ENCODE results near the gene MAJIN. TPM values are rescaled to one million over a fixed set of nuclear protein-coding genes. Genes with fewer than 3 reads are reported as not detected.

Gene MAJIN
- total and polyA plus RNA-seq, 9 of the 15 experiments (the other 6 are each of a cell fraction or from before 2014, with no cell fraction given), result 0.17 to 0.83 (median 0.24) TPM; not detected in 2

DNA sequence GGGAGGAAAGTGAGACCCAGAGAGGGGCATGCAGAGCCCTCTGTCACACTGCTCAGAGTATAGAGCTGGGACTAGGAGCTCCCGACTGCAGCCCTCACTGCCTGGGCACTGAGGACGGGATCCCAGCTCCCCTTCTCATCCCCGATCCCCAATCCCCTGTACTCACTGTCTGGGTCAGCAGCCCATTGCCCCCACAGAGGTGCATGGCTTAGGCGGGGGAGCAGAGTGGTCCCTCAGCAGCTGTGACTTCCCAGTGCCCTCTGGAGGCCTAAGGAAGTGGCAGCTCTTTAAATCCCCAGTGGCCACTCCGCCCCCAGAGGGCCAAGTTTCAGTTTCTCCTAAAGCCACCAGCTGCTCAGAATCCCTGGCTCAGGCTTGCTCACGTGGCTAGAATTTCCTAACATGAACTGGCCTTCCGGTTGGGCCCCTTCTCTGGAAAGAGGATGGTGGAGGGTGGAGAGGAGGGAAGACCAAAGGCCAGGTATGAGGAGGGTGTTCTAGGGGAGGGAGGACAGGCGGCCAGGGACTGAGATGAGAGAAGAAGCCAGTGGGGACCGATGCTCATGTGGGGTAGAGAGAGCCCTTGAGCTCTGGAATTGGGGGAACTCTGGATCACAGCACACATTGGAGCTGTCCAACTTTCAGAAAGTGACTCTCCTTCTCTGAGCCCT is 24.9 kb upstream of the MAJIN start, which contains the start of gene BATF2 (continued):
- TF ChIP-seq, protein P1, sequence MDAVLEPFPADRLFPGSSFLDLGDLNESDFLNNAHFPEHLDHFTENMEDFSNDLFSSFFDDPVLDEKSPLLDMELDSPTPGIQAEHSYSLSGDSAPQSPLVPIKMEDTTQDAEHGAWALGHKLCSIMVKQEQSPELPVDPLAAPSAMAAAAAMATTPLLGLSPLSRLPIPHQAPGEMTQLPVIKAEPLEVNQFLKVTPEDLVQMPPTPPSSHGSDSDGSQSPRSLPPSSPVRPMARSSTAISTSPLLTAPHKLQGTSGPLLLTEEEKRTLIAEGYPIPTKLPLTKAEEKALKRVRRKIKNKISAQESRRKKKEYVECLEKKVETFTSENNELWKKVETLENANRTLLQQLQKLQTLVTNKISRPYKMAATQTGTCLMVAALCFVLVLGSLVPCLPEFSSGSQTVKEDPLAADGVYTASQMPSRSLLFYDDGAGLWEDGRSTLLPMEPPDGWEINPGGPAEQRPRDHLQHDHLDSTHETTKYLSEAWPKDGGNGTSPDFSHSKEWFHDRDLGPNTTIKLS (IDR thresholded peaks at IDR 0.05; ENCODE audit: borderline replicate concordance, low read depth), result peak; percentile 63; the same call in 1 of the 2 replicates
- peak; percentile 85 for TF ChIP-seq TAF9B (IDR thresholded peaks at IDR 0.05; ENCODE audit: partially characterized antibody)
- TF ChIP-seq ADNP (tag; IDR thresholded peaks at IDR 0.05), result no peak
- no peak for TF ChIP-seq ZNF140 (CRISPR knock-in tag; IDR thresholded peaks at IDR 0.05)
- TF ChIP-seq BMI1 (IDR thresholded peaks at IDR 0.05; ENCODE audit: low read length), result no peak
- TF ChIP-seq U2AF1 (optimal IDR thresholded peaks at IDR 0.05; ENCODE audit: low read depth, low read length), result no peak
- no peak for TF ChIP-seq XRCC4 (IDR thresholded peaks at IDR 0.05; ENCODE audit: extremely low read depth, insufficient read depth, insufficient read length)
- no peak for TF ChIP-seq PTTG1 (tag; IDR thresholded peaks at IDR 0.05; ENCODE audit: low read depth)
- TF ChIP-seq, protein P2, sequence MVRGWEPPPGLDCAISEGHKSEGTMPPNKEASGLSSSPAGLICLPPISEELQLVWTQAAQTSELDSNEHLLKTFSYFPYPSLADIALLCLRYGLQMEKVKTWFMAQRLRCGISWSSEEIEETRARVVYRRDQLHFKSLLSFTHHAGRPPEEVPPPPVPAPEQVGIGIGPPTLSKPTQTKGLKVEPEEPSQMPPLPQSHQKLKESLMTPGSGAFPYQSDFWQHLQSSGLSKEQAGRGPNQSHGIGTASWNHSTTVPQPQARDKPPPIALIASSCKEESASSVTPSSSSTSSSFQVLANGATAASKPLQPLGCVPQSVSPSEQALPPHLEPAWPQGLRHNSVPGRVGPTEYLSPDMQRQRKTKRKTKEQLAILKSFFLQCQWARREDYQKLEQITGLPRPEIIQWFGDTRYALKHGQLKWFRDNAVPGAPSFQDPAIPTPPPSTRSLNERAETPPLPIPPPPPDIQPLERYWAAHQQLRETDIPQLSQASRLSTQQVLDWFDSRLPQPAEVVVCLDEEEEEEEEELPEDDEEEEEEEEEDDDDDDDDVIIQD (CRISPR knock-in tag; IDR thresholded peaks at IDR 0.05), result no peak
- no peak for TF ChIP-seq BRCA1 (IDR thresholded peaks at IDR 0.05)
- no peak for TF ChIP-seq BRCA1 (CRISPR knock-in tag; IDR thresholded peaks at IDR 0.05)
- TF ChIP-seq, protein P3, sequence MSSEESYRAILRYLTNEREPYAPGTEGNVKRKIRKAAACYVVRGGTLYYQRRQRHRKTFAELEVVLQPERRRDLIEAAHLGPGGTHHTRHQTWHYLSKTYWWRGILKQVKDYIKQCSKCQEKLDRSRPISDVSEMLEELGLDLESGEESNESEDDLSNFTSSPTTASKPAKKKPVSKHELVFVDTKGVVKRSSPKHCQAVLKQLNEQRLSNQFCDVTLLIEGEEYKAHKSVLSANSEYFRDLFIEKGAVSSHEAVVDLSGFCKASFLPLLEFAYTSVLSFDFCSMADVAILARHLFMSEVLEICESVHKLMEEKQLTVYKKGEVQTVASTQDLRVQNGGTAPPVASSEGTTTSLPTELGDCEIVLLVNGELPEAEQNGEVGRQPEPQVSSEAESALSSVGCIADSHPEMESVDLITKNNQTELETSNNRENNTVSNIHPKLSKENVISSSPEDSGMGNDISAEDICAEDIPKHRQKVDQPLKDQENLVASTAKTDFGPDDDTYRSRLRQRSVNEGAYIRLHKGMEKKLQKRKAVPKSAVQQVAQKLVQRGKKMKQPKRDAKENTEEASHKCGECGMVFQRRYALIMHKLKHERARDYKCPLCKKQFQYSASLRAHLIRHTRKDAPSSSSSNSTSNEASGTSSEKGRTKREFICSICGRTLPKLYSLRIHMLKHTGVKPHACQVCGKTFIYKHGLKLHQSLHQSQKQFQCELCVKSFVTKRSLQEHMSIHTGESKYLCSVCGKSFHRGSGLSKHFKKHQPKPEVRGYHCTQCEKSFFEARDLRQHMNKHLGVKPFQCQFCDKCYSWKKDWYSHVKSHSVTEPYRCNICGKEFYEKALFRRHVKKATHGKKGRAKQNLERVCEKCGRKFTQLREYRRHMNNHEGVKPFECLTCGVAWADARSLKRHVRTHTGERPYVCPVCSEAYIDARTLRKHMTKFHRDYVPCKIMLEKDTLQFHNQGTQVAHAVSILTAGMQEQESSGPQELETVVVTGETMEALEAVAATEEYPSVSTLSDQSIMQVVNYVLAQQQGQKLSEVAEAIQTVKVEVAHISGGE (CRISPR knock-in tag; IDR thresholded peaks at IDR 0.05), result no peak
- no peak for TF ChIP-seq WHSC1 (IDR thresholded peaks at IDR 0.05; ENCODE audit: low read length)
- TF ChIP-seq, protein P4, sequence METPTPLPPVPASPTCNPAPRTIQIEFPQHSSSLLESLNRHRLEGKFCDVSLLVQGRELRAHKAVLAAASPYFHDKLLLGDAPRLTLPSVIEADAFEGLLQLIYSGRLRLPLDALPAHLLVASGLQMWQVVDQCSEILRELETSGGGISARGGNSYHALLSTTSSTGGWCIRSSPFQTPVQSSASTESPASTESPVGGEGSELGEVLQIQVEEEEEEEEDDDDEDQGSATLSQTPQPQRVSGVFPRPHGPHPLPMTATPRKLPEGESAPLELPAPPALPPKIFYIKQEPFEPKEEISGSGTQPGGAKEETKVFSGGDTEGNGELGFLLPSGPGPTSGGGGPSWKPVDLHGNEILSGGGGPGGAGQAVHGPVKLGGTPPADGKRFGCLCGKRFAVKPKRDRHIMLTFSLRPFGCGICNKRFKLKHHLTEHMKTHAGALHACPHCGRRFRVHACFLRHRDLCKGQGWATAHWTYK (CRISPR knock-in tag; IDR thresholded peaks at IDR 0.05), result no peak
- TF ChIP-seq, protein P5, sequence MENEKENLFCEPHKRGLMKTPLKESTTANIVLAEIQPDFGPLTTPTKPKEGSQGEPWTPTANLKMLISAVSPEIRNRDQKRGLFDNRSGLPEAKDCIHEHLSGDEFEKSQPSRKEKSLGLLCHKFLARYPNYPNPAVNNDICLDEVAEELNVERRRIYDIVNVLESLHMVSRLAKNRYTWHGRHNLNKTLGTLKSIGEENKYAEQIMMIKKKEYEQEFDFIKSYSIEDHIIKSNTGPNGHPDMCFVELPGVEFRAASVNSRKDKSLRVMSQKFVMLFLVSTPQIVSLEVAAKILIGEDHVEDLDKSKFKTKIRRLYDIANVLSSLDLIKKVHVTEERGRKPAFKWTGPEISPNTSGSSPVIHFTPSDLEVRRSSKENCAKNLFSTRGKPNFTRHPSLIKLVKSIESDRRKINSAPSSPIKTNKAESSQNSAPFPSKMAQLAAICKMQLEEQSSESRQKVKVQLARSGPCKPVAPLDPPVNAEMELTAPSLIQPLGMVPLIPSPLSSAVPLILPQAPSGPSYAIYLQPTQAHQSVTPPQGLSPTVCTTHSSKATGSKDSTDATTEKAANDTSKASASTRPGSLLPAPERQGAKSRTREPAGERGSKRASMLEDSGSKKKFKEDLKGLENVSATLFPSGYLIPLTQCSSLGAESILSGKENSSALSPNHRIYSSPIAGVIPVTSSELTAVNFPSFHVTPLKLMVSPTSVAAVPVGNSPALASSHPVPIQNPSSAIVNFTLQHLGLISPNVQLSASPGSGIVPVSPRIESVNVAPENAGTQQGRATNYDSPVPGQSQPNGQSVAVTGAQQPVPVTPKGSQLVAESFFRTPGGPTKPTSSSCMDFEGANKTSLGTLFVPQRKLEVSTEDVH (IDR thresholded peaks at IDR 0.05; ENCODE audit: low read depth, partially characterized antibody), result no peak
- no peak for TF ChIP-seq BDP1 (IDR thresholded peaks at IDR 0.05; ENCODE audit: insufficient read depth, insufficient read length)
- TF ChIP-seq ZNF384 (IDR thresholded peaks at IDR 0.05; ENCODE audit: low read depth, low read length), result no peak

All from K562 (cell line).